Activated CD4-positive, CD25-positive, alpha-beta regulatory T cell (primary cell): Measurements from ENCODE around the gene RARRES2.
"Not testable (repeated sequence)": the region's sequence is repeated elsewhere in the genome, so short reads cannot be mapped to it uniquely, and the experiment has no call there.

Source experiments
- DNase-seq, 4 experiments: peaks; one replicate each; lab custom pipeline; 2025; lab: John Stamatoyannopoulos, UW

The RARRES2 gene

DNA sequence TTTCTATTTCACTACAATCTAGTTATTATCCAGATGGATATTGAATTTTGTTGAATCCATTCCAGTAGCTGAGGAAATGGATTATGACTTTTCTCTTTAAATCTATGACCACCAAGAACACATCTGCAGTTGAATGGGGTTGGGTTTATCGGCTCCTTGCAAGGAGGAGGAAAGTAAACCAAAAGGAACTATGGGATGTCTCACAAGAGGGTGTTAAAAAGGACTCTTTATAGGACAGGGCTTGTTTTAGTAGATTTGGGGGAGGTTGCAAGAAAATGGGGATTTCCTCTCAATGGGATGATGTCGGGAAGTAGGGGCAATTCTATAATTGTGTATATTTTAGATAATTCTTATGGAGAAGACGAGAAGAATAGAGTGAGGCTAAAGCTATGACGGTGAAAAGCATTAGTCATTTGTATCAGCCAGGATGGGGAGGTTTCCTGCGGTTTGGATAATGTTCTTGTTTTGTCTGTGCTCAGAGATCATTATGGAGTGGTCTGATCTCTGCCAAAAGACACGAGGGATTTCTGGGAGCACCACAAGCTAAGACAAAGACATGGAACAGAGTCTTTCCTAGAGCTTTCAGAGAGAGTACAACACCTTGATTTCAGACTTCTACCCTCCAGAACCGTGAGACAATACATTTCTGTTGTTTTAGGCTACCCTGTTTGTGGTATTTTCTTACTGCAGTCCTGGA lies 23.5 kb downstream of the RARRES2 start:
- no peak for DNase-seq

DNA sequence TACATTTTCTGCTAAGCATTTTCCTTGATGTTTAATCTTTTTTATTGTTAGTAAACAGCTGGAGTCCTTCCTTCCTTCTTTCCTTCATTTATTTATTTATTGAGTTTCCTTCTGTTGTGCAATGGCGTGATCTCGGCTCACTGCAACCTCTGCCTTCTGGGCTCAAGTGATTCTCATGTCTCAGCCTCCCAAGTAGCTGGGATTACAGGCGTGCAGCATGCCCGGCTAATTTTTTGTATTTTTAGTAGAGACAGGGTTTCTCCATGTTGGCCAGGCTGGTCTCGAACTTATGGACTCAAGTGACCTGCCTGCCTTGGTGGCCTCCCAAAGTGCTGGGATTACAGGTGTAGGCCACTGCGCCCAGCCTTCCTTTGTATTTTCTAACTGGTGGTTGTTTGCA lies 24.4 kb downstream of the RARRES2 start:
- DNase-seq: not testable (repeated sequence)

DNA sequence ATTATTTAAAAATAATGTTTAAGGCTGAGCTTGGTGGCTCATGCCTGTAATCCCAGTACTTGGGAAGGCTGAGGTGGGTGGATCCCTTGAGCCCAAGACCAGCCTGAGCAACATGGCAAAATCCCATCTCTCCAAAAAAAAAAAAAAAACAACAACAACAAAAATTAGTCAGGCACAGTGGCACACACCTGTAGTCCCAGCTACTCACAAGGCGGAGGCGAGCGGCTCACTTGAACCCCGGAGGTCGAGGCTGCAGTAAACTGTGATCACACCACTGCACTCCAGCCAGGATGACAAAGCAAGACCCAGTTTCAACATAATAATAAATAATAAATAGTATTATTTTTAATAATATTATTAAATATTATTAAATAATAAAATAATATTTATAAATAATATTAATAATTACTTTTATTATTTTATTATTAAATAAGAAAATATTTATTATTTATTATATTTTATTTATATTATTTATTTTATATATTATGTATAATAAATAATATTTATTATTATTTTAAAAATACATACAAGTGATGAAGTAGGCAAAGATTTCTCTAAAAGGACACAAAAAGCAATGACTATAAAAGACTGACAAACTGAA lies 26.7 kb downstream of the RARRES2 start:
- no peak for DNase-seq

DNA sequence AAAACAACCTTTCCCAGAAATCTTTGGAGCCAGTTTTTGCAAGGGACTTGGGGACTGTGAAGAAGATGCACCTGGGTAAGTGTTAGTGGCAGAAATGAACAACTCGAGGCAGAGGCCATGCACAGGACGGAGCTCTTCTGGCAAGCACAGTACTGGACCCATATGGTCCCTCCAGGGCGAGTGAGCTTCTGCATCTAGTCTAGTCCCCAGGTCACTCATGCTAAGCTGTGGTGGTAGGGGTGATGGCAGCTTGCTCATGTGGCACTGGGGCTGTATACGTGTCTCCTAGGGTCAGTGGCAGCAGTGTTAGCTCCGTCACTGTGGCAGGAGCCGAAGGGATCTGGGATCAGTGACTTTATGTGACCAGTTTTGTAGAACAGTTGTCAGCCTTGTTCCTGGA lies 27.6 kb downstream of the RARRES2 start:
- DNase-seq: no peak

DNA sequence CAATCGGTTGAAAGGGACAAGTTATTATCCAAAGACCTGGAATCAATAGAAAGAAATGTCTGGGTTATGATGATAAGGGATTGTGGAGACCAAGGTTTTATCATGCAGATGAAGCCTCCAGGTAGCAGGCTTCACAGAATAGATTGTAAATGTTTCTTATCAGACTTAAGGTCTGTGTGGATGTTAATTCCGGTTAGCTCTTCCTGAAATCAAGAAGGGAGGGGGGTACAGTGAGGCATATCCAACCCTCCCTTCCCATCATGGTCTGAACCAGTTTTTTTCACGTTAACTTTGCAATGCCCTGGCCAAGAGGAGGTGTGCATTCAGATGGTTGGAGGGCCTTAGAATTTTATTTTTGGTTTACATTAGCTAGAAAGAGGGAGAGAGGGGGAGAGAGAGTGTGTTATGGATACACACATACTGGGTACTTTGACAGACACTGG lies 28.0 kb downstream of the RARRES2 start:
- DNase-seq: no peak

DNA sequence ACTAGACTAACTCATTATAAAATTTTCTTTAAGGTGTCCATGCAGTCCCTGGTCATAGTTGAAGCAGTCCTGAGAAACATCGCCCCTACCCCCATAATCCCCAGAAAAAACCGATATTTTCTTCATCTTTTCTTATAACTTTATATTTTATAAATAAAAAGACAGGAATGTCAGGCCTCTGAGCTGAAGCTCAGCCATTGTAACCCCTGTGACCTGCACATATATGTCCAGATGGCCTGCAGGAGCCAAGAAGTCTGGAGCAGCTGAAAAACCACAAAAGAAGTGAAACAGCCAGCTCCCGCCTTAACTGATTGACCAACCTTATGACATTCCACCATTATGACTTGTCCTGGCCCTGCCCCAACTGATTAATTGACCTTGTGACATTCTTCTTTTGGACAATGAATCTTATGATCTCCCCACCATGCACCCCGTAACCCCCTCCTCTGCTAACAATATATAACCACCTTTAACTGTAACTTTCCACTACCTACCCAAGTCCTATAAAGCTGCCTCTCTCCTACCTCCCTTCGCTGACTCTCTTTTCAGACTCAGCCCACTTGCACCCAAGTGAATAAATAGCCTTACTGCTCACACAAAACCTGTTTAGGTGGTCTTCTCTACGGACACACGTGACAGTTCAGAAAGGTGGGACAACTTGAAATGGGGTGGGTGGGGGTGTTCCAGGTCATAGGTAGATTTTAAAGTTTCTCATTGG lies 28.6 kb downstream of the RARRES2 start:
- not testable (repeated sequence) for DNase-seq

DNA sequence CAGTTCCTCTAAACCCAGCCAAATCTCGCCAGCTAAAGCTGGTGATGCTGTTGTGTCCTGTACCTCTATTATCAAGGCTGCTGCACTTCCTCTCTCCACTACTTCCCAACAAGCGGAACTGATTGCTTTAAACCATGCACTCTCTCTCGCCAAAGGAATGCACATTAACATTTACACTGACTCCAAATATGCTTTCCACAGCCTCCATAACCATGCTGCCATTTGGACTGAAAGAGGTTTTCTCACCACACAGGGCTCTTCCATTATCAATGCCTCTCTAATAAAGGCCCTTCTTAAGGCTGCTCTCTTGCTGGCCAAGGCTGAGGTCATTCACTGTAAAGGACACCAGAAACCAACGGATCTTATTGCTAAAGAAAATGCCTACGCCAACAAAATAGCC lies 29.7 kb downstream of the RARRES2 start:
- no peak for DNase-seq

DNA sequence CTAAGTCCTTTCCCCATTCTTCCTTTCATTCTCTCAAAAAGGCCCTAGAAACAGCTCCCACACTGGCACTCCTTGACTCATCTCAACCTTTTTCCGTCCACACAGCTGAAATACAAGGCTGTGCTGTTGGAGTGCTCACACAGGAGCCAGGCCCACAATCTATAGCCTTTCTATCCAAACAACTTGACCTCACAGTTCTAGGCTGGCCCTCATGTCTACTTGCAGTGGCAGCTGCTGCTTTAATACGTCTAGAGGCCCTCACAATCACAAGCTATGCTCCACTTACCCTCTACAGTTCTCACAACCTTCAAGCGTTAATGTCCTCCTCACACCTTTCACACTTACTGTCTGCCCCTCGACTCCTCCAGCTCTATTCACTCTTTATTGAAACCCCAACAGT lies 30.3 kb downstream of the RARRES2 start:
- DNase-seq: no peak

DNA sequence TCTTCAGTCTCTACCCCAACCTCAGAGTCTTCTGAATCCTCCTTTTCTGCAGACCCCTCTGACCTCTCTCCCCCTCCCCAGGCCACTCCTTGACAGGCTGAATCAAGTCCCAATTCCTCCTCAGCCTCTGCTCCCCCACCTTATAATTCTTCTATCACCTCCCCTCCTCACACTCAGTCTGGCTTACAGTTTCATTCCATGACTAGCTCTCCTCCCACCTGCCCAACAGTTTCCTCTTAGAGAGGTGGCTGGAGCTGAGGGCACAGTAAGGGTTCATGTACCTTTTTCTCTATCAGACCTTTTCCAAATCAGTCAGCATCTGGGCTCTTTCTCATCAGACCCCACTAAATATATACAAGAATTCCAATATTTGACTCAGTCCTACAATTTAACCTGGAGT lies 32.9 kb downstream of the RARRES2 start:
- no peak for DNase-seq

DNA sequence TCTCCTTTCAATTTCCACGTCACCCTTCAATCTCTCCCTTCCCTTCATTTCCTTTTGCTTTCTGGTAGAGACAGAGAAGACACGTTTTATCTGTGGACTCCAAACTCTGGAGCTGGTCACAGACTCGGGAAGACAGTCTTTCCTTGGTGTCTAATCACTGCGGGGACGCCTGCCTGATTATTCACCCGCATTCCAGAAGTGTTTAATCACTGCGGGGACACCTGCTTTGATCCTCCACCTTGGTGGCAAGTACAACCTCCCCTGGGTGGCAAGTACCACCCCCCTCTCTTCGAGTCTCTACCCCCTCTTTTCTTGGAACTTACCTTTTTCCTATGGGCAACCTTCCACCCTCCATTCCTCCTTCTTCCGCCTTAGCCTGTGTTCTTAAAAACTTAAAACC lies 33.5 kb downstream of the RARRES2 start:
- DNase-seq: no peak

DNA sequence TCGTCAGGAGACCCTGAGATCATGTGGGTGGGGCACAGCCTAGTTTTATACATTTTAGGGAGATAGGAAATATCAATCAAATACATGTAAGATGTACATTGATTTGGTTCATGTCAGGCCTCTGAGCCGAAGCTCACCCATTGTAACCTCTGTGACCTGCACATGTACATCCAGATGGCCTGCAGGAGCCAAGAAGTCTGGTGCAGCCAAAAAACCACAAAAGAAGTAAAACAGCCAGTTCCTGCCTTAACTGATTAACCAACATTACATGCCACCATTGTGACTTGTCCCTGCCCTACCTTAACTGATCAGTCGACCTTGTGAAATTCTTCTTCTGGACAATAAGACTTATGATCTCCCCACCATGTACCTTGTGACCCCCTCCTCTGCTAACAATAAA lies 34.3 kb downstream of the RARRES2 start:
- DNase-seq: no peak

DNA sequence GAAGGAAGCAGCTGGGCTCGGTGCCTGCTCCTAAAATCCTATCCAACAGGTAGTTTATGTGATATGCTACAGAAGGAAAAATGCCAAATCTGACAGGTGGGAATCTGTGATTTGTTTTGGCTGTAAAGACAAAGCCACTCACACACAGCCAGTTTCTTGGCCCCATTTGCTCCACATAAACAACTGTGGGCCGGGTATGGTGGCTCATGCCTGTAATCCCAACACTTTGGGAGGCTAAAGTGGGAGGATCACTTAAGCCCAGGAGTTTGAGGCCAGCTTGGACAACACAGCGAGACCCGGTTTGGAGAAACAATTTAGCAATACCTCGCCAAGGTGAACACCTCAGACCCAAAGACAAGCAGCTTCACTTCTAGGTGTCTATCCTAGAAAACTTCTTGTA lies 35.1 kb downstream of the RARRES2 start:
- DNase-seq: not testable (repeated sequence)

DNA sequence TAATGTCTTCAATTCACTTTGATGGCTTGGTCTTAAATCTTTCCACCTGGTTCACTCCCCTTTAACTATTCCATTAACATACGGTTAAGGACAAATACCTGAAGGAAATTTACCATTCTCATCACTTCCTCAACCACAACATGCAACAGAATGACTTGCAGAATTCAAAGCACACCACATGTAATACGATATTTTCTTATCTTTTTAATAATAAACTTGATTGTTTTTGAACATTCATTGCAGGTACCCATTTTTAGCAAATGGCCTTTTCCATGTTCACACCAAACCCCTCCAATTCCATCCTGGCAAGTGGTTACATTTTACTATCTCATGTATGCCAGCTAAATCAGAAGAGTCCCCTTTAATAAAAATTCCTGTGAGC lies 35.5 kb downstream of the RARRES2 start:
- DNase-seq: not testable (repeated sequence)

DNA sequence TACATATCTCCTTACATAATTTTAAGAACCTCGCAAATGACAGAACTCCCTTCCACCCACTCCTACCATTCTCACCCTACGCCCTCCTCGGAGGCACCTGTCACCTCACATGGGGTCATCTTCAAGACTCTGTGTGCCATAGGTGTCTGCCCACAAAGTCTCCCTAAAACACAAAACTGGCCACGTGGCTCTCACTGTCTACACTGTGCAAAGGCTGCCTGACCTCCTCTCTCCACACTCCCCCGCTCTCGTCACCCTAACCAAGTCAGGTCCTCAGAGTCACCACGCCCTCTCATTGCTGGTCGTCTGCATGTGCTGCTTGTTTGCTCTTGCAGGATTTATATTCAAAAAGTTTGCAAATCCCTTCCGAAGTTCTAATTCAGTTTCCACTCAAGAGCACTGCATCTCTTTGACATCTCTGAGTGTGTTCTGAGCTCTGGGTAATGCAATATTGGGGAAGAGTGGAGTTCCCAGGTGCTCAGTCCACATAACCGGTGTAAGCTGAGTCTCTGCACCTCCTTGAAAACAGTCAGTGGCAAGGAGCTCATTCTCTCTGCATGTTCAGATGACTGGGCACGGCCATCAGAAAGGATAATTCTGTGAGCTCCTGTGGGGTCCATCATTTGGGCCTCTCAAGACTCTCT lies 36.0 kb downstream of the RARRES2 start:
- not testable (repeated sequence) for DNase-seq

DNA sequence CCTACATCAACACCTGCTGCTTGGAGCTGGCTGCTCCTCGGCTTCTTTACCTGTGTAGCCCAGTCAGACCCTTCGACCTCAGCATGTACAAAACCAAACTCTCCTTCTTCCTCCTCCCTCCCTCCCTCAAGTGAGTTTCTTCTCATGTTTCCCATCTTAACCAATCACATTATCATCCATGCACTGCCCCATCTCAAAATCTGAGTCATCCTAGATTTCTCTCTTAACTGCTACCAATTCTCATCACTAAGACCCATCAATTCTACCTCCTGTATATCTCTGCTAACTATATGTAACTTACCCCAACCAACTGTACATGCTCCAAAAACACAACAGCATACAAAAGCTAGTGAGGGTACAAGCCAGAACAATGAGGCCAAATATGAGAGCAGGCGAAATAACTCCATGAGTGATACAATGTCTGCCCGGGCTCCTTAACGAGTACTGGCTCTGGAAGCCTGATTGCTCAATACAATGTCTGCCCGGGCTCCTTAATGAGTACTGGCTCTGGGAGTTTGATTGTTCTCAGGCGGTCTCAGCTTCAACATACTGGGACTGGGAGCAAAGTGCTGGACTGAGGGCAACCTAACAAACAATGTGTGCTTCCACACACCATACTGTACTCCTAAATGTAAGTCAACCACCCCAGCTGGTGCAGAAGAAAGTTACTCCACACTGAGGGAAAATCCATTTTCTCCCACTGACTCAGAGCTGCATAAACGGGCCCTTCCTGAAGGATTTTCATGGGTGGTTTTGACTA lies 36.8 kb downstream of the RARRES2 start:
- not testable (repeated sequence) for DNase-seq

DNA sequence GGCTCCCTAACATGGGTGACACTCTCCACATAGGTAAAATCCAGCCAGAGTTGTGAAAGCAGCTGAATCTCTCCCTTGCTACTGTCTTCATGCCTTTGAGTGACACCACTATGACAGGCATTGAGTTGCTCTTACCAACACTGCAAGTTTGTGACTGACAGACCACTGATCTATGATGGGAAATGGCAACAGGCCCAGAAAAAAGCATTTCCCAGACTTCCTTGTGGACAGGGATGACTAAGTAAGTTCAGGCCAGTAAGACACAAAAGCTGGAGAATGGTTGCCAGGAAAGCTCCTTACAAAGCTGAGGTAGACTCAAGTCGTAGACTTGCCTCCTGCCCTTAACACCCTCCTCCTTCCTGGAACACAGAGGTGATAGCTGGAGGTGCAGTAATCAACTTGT lies 38.5 kb downstream of the RARRES2 start:
- DNase-seq: not testable (repeated sequence)

DNA sequence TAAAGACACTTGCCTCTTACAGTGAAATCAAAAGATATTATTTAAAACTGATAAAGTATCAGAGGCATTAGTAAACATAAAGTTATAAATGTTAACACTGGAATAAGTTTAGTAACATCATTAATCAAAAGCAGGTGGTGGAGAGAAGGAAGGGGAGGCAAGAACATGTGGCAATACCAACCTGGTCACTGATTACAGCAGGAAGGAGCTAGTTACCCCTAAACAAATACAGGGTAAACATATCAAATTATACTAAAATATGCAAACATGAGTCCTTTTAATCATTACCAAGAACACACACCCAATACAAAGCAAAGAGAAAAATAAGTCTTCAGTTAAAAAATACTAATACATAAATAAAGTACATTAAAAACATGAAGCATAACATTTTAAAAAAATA lies 43.5 kb downstream of the RARRES2 start:
- DNase-seq: not testable (repeated sequence)

DNA sequence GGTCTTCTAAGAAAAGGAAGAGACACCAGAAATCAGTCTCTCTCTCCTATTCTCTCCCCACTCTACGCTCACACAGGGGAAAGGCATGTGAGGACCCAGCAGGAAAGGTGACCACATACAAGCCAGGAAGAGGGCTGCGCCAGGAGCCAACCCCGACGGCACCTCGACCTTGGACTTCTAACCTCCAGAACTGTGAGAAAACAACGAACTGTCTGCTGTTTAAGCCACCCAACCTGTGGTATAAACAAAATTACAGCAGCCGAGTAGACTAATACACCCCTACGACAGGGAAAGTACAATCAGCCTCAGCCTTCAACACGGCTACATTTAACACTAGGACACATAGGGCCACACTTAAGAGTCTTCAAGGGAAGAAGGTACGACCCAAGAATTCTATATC lies 44.6 kb downstream of the RARRES2 start:
- not testable (repeated sequence) for DNase-seq

DNA sequence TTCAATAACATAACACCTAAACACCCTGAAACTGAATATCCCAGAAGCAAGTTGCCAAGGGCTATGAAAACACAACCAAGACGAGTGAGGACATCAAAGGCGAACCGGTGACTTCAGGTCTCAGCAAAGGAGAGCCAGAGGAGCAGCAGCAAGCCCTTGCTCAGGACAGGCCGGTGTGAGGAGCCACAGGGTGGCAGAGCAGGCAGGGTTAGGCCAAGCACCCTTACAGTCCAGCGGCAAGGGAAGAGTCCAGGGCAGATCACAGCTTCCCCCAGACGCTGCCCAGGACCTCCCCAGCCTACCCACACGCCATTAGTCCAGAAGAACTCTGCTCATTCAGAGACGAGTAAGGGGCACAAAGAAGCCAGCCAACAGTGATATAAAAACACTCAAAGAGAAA lies 45.8 kb downstream of the RARRES2 start:
- not testable (repeated sequence) for DNase-seq

DNA sequence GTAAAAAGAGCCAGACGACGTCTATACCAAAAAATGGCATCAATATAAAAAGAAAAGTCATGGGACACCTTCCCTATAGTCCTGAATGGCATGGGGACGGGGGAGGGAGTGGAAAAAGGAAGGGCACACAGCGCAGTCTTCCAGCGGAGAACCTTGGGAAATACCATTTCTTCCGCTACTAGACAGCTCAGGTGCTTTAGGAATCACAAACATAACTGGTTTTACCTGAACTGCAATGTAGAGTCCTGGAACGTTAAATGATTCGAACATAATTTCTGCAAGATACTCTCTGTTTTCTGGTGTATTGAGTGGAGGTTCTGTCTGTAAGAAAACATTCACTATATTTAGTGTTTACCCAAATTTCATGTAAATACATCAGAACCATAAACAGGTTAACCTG lies 46.4 kb downstream of the RARRES2 start:
- DNase-seq: not testable (repeated sequence)

DNA sequence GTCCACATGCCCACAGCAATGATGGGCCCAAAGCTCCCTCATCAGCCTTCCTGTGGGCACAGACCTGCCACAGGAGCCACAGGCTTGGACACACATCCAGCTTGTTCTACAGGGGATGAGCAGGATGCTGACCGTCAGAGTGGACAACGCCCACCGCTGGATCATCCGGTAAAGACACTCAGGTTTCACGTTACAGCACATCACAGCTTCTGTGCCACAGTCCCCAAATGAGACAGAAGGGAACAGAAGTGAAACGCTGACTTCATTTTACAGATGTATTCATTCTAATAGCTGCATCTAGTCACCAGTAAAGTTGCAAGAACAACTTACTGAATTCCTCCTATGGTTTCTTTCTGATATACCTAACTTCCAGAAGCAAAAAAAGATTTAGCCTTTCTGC lies 51.1 kb downstream of the RARRES2 start:
- DNase-seq: not testable (repeated sequence)

DNA sequence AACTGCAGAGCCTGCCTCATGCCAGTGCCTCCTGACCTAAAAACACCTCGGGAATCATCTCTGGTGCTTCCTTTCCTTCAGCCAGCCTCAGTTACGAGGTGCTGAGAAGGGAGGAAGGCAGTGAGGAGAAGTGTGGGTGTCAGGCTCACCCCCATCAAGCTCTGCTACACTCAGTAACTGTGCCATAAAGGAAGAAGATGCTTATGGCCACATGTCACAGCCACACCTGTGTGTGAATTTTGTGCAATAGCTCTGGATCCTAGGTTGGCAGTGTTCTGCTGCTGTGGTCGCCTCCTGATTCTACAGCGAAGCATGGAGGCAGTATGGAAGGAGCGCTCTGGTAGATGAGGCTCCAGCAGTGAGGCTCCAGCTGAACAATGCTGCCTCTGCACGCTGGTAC lies 52.6 kb downstream of the RARRES2 start:
- not testable (repeated sequence) for DNase-seq
